PC-3 (cell line): Measurements from ENCODE around the gene SLC2A13.

ENCODE experiments used
- CTCF ChIP-seq: fragments of 300-600 bp; sonication (generic); conservative IDR thresholded peaks from 2 replicates; pipeline ENCODE4 v1.5.1; 2017; ENCODE audit warnings: antibody characterized with exemption, low read depth, mild to moderate bottlenecking, low read length
- EZH2 ChIP-seq: fragments of 300-600 bp; sonication (generic); IDR thresholded peaks from one replicate; pipeline ENCODE4 v1.6.1; 2017; ENCODE audit warnings: antibody characterized with exemption, mild to moderate bottlenecking, low read length; ENCODE audit not compliant: unreplicated experiment

DNA sequence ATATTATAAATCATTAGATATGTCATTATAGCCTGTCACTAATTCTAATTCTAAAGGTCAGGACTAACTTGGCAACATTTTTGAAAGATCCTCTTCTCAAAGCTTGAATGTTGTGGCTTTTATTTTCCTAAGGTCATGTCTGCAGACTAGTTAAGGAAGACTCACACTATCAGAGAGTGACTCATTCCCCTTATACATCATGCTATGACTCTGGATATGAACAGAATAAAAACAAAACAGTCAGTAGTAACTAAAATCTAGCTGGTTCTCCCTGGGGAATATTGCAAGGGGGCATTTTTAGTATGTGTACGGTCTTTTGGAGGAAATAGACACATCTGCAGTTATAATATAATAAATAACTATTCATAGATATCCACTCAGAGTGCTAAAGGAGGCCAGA is 170.6 kb downstream of the SLC2A13 start:
- TF ChIP-seq CTCF (no peak), EZH2 (no peak)
